Femur (tissue), 1 donor: ENCODE measurements around the gene CAMKK1.

Experiments used
- DNase-seq: peaks from one replicate; pipeline ENCODE4 v3.0.0-alpha.2; 2017

Gene CAMKK1

DNA sequence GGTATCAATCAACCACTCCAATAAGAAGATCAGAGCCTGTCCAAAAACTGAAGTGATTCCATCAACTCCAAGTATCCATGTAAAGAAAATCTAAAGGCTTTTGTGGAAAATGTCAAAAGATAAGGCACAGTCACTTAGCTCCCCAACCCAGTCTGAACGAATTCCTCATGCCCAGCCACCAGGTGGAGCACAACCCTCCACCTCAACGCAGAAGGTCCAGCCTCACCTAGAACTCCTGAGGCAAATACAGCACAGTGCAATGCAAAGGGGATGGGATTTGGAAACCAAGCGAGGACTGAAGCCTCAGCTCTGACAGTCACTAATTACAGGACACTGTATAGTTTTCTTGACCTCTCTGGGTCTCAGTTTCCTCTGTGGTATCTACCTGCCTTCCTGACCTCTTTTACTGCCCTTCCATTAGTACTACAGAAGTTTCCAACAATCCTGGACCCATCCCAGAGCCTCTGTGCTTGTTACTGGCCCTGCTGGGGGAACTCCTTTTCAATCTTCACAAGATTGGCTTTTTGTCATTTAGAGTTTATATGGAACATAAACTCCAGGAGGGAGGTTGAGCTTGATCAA is 48.8 kb downstream of the CAMKK1 start:
- DNase-seq: no peak

DNA sequence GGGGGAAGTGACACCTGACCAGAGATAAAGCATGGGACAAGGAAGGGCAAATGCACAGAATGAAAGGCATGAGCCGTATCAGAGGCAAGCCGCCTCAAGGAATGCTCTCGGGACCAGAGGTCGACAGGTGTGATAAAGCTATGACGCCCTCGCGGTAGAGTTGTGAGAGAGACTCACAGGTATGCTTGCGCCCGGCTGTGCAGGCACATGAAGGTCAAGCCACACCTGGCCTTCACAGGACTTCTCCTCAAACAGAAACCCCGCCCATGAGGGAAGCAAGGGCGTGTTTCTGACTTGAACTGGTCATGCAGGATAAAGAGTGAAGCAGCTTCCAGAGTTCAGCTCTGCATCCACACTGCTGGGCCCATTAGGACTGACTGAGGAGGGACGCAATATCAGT is 54.6 kb downstream of the CAMKK1 start:
- no peak for DNase-seq

- no peak for DNase-seq
These were observed 56.3 kb downstream of the CAMKK1 start for GRCh38 chr17:3836551-3836950.

DNA sequence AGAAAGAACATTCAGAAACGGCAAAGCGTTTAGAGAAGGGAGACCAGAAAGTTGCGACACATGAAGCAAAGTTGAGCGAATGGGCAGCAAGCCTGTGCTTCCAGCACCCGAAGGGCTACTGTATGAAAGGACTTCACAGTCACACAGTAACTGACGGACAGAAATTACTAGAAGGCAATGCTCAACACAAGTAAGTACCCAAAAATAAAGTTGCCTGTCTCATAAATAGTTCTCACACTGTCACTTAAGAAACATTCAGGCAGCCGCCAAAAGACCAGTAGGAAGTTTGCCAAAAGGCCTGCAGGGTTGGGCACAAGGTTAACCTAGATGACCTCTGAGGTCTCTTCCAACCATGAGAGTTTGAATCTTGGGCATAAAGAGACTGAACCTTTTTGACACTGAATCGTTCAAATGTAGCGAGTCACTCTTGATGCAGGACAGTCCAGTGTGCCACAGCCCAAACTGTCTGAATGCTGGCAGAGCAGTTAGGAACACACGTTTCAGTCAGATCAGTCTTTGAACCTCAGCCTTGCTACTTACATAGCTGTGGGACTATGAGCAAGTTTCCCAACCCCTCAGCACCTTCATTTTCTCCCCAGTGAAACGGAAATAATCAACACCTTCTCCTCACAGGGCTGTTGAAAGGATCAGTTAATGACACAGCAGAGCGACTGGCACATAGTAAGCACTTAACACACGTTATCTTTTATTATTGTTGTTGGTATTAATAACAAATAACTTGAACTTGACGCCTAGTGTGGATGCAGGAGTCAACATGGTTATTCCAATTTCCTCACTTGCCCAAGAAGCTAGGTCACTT is 57.2 kb downstream of the CAMKK1 start:
- no peak for DNase-seq

- no peak for DNase-seq
These were observed 58.0 kb downstream of the CAMKK1 start for GRCh38 chr17:3834811-3835210.

- DNase-seq: no peak
These were observed 64.0 kb downstream of the CAMKK1 start for GRCh38 chr17:3828852-3829232.

GRCh38 chr17:3828151-3828851 is 64.6 kb downstream of the CAMKK1 start:
- no peak for DNase-seq

- no peak for DNase-seq
These were observed 65.6 kb downstream of the CAMKK1 start for GRCh38 chr17:3827124-3827773.

- no peak for DNase-seq
These were observed 66.7 kb downstream of the CAMKK1 start for GRCh38 chr17:3826191-3826590.

DNA sequence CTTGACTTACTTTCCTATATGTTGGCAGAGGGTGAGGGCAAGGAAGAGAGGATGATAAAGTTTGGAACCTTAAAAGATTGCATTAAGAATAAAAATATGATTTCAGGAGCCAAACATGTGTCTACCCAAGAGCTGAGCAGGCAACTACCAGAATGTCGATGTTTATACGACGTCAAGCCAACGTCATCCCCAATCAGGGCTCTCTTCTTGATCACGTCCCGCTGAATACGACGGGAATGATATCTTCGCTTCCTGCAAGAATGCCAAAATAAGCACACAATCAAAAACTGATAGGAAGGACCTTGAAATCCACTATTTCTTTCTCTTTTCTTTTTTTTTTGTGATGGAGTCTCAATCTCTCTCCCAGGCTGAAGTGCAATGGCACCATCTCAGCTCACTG is 71.8 kb downstream of the CAMKK1 start:
- DNase-seq: no peak

GRCh38 chr17:3818786-3819185 is 74.1 kb downstream of the CAMKK1 start:
- DNase-seq: no peak

DNA sequence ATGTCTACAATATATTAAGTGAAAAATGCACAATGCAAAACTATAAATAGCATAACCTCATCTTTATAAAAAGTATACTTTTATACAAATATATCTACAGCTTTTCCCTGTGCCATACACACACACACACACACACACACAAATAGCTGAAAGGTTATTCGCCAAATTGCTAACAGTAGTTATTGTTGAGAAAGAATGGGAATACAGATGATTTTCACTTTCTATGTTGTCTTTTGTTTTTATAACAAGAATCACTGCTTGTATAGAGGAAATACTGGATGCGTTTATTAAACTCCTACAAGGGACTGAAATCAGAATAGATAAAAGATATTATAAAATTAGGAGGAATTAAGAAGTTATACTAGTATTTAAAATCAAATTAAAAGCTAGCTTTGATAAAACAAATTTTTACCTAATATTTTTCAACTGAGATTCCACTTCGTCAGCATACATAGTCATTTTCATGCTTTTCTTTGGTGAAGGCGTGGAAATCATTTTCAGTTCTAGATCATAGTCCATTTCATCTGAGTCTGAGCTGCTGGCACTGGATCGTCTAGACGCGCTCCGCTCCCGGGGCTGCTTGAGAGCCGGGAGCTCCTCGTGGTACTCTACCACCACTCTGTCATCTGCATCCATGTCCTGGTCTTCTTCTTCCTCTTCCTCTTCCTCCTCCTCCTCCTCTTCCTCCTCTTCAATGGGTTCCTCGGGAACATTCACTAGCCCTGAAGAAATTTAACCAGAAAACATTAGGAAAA is 74.8 kb downstream of the CAMKK1 start:
- no peak for DNase-seq

GRCh38 chr17:3815925-3816324 is 76.9 kb downstream of the CAMKK1 start:
- DNase-seq: no peak

GRCh38 chr17:3815122-3815521 is 77.7 kb downstream of the CAMKK1 start:
- DNase-seq: no peak

GRCh38 chr17:3814361-3814760 is 78.5 kb downstream of the CAMKK1 start:
- DNase-seq: no peak

DNA sequence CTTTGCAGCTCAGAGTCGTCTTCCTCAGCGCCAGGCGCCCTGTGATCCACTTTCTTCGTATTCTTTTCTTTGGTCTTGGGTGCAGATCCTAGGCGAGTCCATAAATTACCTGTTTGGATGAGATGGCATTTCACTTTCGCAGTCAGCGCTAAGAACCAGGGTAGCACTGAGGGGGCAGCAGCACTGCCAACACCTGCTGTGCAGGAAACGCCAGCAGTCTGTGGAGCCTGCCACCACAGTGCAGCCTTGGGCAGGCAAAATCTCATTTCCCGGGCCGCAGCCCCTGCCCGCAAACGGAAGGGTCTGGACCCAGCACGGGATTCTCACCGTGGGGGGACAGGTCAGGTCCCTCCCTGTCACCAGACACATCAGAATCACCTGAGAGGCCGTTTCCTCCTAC is 79.7 kb downstream of the CAMKK1 start:
- no peak for DNase-seq

DNA sequence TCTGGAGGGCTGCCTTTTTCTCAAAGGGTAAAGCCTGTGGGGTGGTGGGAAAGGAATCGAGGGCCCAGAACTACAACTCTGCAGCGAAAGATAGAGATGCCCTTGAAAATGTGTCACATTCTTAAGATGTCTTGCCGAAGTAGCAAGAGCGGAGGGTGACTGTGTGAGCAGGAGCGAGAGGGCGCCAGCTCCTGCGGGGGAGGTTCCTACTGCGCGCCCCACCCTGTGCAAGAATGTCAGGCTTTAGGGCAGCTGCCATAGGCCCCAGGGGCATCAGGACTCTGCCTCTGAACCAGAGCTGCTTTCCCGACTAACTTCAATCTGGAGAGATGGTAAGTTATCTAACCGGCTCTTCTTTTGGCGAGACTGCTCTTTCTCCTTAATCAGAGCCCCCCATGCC is 80.1 kb downstream of the CAMKK1 start:
- DNase-seq: no peak

DNA sequence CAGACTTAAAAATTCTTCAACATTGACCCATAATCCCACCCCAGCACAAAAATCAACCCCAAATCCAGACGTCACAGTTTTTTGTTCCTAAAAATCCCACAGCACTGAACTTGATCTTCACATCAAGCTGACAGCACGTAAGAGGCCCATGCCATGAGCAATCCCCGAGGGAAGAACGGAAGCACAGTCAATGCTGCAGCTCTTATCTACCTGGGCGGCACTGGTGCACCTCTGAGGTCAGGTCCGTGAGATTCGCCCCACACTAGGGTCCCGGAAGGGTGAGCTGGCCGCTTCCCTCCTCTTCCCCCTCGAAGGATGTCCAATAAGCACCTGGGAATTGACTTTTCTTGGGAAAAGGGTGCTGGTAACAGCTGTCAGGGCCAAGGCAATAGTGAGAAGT is 80.6 kb downstream of the CAMKK1 start:
- DNase-seq: no peak
